ENCODE data around the gene MRGPRD. TPM values are rescaled to one million over a fixed set of nuclear protein-coding genes. Genes with fewer than 3 reads are reported as not detected.

MRGPRD gene
- total RNA-seq, 1 donor from 2014 or later = not detected

DNA sequence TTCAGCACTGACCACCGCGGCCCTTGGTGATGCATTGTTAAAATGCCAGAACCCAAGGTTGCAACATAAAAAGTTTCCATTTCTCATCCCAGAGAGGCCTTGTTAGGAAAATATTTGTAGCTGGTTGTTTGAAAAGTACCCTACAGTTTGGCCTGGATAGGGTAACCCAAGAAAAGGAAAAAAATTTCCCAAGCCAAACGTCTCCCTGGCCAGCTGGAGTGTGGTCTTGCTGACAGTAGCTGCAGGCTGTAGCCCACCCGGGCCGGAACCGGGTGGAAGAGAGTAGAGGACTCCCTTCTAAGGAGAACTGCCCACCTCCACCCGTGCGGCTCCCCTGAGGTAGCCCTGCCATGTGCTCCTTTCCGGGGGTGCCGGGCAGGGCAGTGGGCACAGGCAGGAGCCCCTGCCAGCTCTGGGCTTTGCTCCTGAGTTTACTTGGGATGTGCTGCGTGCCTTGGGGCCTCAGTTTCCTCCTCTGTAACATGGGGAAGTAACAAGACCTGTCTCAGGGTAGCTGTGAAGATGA, 38.6 kb downstream of the MRGPRD start:
- TF ChIP-seq, protein P1, sequence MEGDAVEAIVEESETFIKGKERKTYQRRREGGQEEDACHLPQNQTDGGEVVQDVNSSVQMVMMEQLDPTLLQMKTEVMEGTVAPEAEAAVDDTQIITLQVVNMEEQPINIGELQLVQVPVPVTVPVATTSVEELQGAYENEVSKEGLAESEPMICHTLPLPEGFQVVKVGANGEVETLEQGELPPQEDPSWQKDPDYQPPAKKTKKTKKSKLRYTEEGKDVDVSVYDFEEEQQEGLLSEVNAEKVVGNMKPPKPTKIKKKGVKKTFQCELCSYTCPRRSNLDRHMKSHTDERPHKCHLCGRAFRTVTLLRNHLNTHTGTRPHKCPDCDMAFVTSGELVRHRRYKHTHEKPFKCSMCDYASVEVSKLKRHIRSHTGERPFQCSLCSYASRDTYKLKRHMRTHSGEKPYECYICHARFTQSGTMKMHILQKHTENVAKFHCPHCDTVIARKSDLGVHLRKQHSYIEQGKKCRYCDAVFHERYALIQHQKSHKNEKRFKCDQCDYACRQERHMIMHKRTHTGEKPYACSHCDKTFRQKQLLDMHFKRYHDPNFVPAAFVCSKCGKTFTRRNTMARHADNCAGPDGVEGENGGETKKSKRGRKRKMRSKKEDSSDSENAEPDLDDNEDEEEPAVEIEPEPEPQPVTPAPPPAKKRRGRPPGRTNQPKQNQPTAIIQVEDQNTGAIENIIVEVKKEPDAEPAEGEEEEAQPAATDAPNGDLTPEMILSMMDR (conservative IDR thresholded peaks at IDR 0.05; ENCODE audit: low read depth, low read length) = no peak
- DNase-seq (ENCODE audit: low read depth) = no peak
- H3K4me3 ChIP-seq (ENCODE audit: low read depth, low read length) = no peak overlapping the region

DNA sequence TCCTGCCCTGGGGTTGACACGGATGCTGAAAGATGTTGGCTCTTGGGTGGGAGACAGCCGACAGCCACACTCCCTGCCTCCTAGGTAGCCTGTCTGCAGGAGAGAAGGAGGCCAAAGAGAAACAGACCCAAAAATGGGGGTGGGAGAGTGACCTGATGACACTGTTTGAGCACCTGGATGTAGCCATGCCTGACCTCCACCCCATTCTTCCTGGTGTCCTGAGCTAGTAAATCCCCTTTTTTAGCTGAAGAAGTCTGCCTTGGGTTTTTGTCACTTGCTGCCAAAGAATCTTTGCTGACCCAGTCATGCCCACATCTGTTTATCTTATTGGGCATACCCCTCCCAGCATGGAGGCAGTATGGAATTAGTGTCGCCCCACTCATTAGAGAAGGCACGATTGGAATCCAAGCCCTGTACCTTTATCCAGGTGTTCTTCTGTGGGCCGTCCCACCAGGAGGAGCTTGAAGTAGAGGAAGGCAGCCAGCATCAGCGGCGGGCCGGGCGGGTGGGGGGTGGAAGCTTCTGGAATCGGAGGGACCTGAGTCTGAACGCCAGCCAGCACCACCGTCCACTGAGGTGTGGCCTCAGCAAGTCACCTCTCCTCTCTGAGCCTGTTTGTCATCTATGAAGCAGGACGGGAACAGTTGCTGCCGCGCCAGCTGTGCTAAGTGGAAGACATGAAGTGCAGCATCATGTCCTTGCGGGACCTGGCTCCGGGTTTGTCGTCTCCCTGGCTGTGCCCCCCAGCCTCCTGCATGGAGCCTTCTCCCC, 39.3 kb downstream of the MRGPRD start:
- TF ChIP-seq, protein P1 (conservative IDR thresholded peaks at IDR 0.05; ENCODE audit: low read depth, low read length) = no peak
- DNase-seq (ENCODE audit: low read depth) = no peak
- H3K4me3 ChIP-seq (ENCODE audit: low read depth, low read length) = no peak overlapping the region

DNA sequence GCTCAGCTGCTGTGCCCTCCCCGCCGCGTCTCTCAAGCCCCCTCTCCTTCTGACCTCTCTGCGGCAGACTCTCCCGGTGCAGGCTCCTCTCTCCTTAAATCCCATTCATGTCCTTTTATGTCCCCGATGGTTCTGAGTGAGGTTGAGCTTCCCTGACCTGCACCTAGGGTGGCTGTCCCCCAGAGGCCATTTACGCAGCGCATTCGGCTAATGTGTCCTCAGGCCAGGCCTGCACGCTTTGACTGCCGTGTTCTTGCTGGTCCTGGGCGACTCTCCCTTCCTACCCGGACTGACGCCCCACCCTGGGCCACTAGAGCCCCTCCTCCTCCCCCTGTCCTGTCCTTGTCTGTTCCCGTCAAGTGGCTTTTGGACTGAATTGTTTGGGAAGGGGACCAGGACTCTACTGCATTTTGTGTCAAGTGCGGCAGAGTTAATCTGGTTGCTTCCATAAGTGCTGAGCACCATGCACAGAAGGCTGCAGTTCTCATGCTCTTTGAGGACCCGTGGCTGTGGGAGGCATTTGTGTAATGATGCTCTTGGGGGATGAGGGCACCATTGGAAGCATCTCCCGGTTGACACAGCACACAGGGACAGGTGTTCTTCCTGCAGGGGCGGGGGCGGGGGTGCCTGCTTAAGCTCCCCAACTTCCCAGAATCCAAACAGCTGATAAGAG, 40.0 kb downstream of the MRGPRD start:
- TF ChIP-seq, protein P1 (conservative IDR thresholded peaks at IDR 0.05; ENCODE audit: low read depth, low read length) = no peak
- no peak overlapping the region for H3K4me3 ChIP-seq (ENCODE audit: low read depth, low read length)
- no peak for DNase-seq (ENCODE audit: low read depth)

DNA sequence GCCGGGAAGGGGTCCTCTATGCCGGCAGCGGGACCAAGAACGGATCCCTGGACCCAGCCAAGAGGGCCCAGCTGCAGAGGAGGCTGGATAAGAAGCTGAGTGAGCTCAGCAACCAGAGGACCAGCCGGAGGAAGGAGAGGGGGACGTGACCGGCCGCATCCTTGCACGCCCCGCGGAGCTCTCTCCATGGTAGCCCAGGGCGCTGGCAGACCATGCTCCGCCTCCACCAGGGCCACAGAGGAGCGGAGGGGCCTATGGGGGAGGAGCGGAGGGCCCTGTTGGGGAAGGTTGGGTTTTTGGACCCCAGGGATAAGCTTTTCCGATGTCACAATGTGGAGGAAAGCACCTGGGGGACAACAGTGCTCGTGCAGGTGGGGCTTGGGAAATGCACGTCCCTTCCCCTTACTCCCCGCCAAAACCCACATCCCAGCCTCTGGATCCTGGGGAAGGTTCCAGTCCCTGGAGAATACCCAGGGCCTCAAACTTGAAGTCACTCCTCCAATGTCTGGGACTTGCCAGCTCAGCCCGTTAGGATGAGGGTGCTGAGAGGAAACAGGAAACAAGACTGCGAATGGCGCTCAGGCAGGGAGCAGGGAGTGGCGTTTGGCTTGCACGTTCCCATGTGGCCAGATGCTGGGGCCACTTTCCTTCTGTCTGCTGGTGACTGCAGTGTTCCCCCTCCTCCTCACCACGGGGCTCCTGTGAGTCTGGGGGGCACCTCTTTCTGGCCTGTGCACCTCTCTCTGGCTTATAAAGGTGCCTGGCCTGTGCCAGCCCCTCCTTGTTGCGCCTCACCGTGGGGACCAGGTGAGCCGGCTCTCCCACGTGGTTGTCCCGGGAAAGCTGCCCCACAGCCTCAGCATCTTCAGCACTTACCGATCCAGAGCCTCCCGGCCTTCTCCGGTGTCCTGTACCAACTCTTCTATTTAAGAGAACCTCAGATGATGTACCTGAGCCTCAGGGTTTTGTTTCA, 40.9 kb downstream of the MRGPRD start:
- no peak overlapping the region for H3K4me3 ChIP-seq (ENCODE audit: low read depth, low read length)
- TF ChIP-seq, protein P1 (conservative IDR thresholded peaks at IDR 0.05; ENCODE audit: low read depth, low read length) = no peak
- no peak for DNase-seq (ENCODE audit: low read depth)

DNA sequence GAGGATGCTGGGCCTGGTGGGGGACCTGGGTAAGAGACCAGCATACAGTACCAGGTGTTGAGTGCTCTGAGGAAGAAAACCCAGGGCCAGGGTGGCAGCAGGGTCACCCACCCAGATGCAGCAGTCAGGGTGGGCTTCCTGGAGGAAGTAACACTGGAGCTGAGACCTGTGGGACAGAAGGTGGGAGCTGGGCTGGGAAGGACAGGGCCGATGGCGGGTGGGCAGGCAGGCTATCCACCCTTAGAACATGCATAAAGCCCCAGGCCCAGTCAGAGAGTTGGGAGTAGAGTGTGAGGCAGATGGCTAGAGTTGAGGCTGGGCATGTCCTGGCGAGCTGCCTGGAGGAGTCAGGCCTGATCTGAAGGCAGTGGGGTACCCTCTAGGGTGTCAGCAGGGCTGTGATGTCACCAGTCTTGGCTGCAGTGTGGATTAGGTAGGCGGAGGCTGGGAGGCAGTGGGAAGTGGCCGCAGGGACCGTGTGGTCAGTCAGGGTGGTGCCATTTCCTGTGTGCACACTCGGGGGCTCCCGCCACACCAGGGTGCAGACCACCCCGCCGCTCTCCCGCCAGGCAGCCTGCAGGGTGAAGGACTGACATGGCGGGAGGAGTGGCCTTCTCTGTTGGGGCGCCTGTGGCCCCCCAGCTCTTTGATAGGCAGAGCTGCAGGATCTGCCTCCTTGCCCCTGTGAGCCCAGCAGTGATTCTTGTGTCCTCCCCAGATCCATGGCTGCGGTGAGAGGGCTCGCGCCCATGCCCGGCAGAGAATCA, 41.8 kb downstream of the MRGPRD start:
- TF ChIP-seq, protein P1 (conservative IDR thresholded peaks at IDR 0.05; ENCODE audit: low read depth, low read length) = no peak
- DNase-seq (ENCODE audit: low read depth) = no peak
- no peak overlapping the region for H3K4me3 ChIP-seq (ENCODE audit: low read depth, low read length)

DNA sequence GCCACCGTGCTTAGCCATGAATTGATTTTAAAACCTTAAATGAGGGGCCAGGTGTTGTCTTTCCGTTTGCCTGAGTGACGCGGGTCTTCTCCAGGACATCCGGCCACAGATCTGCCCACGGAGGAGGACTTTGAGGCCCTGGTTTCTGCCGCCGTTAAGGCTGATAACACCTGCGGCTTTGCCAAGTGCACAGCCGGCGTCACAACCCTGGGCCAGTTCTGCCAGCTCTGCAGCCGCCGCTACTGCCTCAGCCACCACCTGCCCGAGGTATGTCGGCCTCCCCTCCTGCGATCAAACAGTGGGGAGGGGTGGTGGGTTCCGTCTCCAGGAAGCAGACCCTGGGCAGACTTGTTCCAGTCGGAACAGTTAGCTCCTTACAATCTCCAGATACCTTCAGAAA, 42.7 kb downstream of the MRGPRD start:
- TF ChIP-seq, protein P1 (conservative IDR thresholded peaks at IDR 0.05; ENCODE audit: low read depth, low read length) = no peak
- DNase-seq (ENCODE audit: low read depth) = no peak
- no peak overlapping the region for H3K4me3 ChIP-seq (ENCODE audit: low read depth, low read length)

Data from epithelial cell of proximal tubule (primary cell).